Vagina (tissue), 2 donors: ENCODE measurements around the gene LGALS9.

ENCODE experiments used
- CTCF ChIP-seq, 3 experiments: fragments of 450-650 bp in 2 of 3; fragments of 200-600 bp in 1 of 3; sonication (generic) in 1 of 3; IDR thresholded peaks; one replicate each; pipeline ENCODE4 v1.5.1; 2017 to 2019; ENCODE audit warnings: antibody characterized with exemption in 3 of 3, mild to moderate bottlenecking in 2 of 3, moderate library complexity in 2 of 3
- POLR2A ChIP-seq, 2 donors: fragments of 450-650 bp; IDR thresholded peaks; one replicate each; pipeline ENCODE4 v1.6.1; 2017; ENCODE audit warnings: antibody characterized with exemption in 2 of 2, mild to moderate bottlenecking in 2 of 2, moderate library complexity in 2 of 2

- TF ChIP-seq POLR2A (IDR thresholded peaks at IDR 0.05) (no peak), CTCF (IDR thresholded peaks at IDR 0.05) (no peak)
Measured at GRCh38 chr17:27612160-27612770, 18.7 kb upstream of the LGALS9 start.
